Neuronal stem cell (in vitro differentiated cells): ENCODE measurements around the gene SRD5A2.
A peak's percentile ranks its signal among the peaks of the same experiment; 100 is the strongest.

Experiments
- DNase-seq: peaks from one replicate; pipeline ENCODE4 v3.0.0-alpha.2; 2013; ENCODE audit warnings: low spot score
- H2AFZ ChIP-seq: one replicate; pipeline ENCODE4 v1.6.1; 2013; ENCODE audit warnings: mild to moderate bottlenecking, low read length, inconsistent platforms
- H2AK5ac ChIP-seq: 2 replicates; pipeline ENCODE4 v1.6.1; 2013; ENCODE audit warnings: low read depth, mild to moderate bottlenecking, inconsistent platforms, low read length, moderate library complexity, mixed read lengths
- H2BK120ac ChIP-seq: 2 replicates; pipeline ENCODE4 v1.6.1; 2013; ENCODE audit warnings: low read depth, mild to moderate bottlenecking, inconsistent platforms, low read length, moderate library complexity, mixed read lengths
- H2BK12ac ChIP-seq: one replicate; pipeline ENCODE4 v1.6.1; 2013; ENCODE audit warnings: low read length, inconsistent platforms
- H2BK15ac ChIP-seq: 2 replicates; pipeline ENCODE4 v1.6.1; 2013; ENCODE audit warnings: mild to moderate bottlenecking, low read length, inconsistent platforms, mixed read lengths
- H2BK5ac ChIP-seq: one replicate; pipeline ENCODE4 v1.6.1; 2013; ENCODE audit warnings: inconsistent platforms, mild to moderate bottlenecking, low read length, moderate library complexity
- H3K14ac ChIP-seq: one replicate; pipeline ENCODE4 v1.6.1; 2013; ENCODE audit warnings: low read length, inconsistent platforms
- H3K18ac ChIP-seq: 2 replicates; pipeline ENCODE4 v1.6.1; 2013; ENCODE audit warnings: low read length, inconsistent platforms
- H3K23ac ChIP-seq: 2 replicates; pipeline ENCODE4 v1.6.1; 2013; ENCODE audit warnings: low read depth, mild to moderate bottlenecking, mixed read lengths, low read length, inconsistent platforms; ENCODE audit not compliant: poor library complexity
- H3K27ac ChIP-seq: replicated peaks from 3 replicates; pipeline ENCODE4 v1.5.1; 2013; ENCODE audit warnings: low read length, inconsistent platforms
- H3K27me3 ChIP-seq, 3 experiments: 2 replicates each; pipeline ENCODE4 v1.6.1; 2013; ENCODE audit warnings: low read length in 3 of 3, mild to moderate bottlenecking in 2 of 3, inconsistent platforms in 1 of 3, low read depth in 1 of 3, mixed read lengths in 1 of 3, moderate library complexity in 1 of 3; ENCODE audit not compliant: control insufficient read depth in 3 of 3, insufficient read depth in 3 of 3
- H3K36me3 ChIP-seq, 2 donors: replicated peaks in 1 of 2; 2 replicates each; pipeline ENCODE4 v1.6.1; 2013; ENCODE audit warnings: low read length in 2 of 2; ENCODE audit not compliant: control insufficient read depth in 2 of 2, insufficient read depth in 2 of 2
- H3K4ac ChIP-seq: 2 replicates; pipeline ENCODE4 v1.6.1; 2013; ENCODE audit warnings: inconsistent platforms, mild to moderate bottlenecking, low read length, moderate library complexity
- H3K4me1 ChIP-seq, 2 donors: 1 replicate in 1 of 2; 2 replicates in 1 of 2; pipeline ENCODE4 v1.6.1; 2013; ENCODE audit warnings: low read length in 2 of 2, low read depth in 1 of 2; ENCODE audit not compliant: control insufficient read depth in 2 of 2, insufficient read depth in 1 of 2
- H3K4me2 ChIP-seq: one replicate; pipeline ENCODE4 v1.6.1; 2013; ENCODE audit warnings: mild to moderate bottlenecking, low read length, inconsistent platforms; ENCODE audit not compliant: insufficient read depth, poor library complexity, severe bottlenecking
- H3K4me3 ChIP-seq, 2 donors: 2 replicates each; pipeline ENCODE4 v1.5.1; 2013; ENCODE audit warnings: low read length in 2 of 2, mild to moderate bottlenecking in 2 of 2, inconsistent platforms in 1 of 2, moderate library complexity in 1 of 2
- H3K79me1 ChIP-seq: one replicate; pipeline ENCODE4 v1.6.1; 2013; ENCODE audit warnings: low read depth, mild to moderate bottlenecking, inconsistent platforms, low read length, moderate library complexity
- H3K9ac ChIP-seq: one replicate; pipeline ENCODE4 v1.6.1; 2013; ENCODE audit warnings: mild to moderate bottlenecking, low read depth, low read length, inconsistent platforms; ENCODE audit not compliant: poor library complexity
- H3K9me3 ChIP-seq, 2 donors: replicated peaks in 1 of 2; 2 replicates each; pipeline versions ENCODE3 to v1.6.1; 2013; ENCODE audit warnings: low read length in 2 of 2, mild to moderate bottlenecking in 2 of 2, inconsistent platforms in 1 of 2, low read depth in 1 of 2, mixed read lengths in 1 of 2, moderate library complexity in 1 of 2; ENCODE audit not compliant: control insufficient read depth in 2 of 2, insufficient read depth in 1 of 2
- H4K8ac ChIP-seq: one replicate; pipeline ENCODE4 v1.6.1; 2013; ENCODE audit warnings: low read depth, mild to moderate bottlenecking, inconsistent platforms, low read length, moderate library complexity
- H4K91ac ChIP-seq: one replicate; pipeline ENCODE4 v1.6.1; 2013; ENCODE audit warnings: low read length, low read depth, mild to moderate bottlenecking, inconsistent platforms; ENCODE audit not compliant: poor library complexity
- WGBS, 2 donors: extraction: QIAGEN DNeasy Blood & Tissue Kit; methylation state at CpG; one replicate each; pipeline ENCODE4 v1.1.7; 2013; ENCODE audit warnings: missing lambda C conversion rate in 2 of 2, mixed read lengths in 1 of 2; ENCODE audit not compliant: insufficient read length in 2 of 2, insufficient replicate concordance in 1 of 2; ENCODE audit errors: extremely low coverage in 2 of 2; 5-methylcytosine and 5-hydroxymethylcytosine counted together

The SRD5A2 gene

GRCh38 chr2:31581124-31581795, 522 bp upstream of the SRD5A2 start:
- Histone ChIP-seq H2BK15ac (no peak overlapping the region), H3K14ac (no peak overlapping the region), H2BK12ac (no peak overlapping the region), H4K91ac (no peak overlapping the region), H3K4me1 (peaks cover 0 to 4% of the 10 kb centered on the region in 2 donors), H3K4me2 (peak overlapping the region; percentile 89), H3K23ac (peak overlapping the region; percentile 85), H3K27me3 (peaks cover 13 to 49% (median 32%) of the 10 kb centered on the region in 3 experiments), H4K8ac (no peak overlapping the region), H2BK5ac (no peak overlapping the region), H2AFZ (peak overlapping the region; percentile 56), H3K27ac (no peak overlapping the region), H3K4me3 (no peak overlapping the region), H3K36me3 (no peaks in the 10 kb centered on the region), H2BK120ac (no peak overlapping the region), H2AK5ac (no peak overlapping the region), H3K4ac (no peak overlapping the region), H3K9me3 (peaks cover 0 to 8% of the 10 kb centered on the region in 2 donors), H3K9ac (no peak overlapping the region), H3K79me1 (no peaks in the 10 kb centered on the region), H3K18ac (no peak overlapping the region)
- WGBS, 2 donors: no CpG with 5 or more reads among the region's 35 CpGs
- no peak for DNase-seq

- H4K8ac ChIP-seq: no peak overlapping the region
- no peak overlapping the region for H2AFZ ChIP-seq
- no peaks in the 10 kb centered on the region for H3K79me1 ChIP-seq
- peak overlapping the region; percentile 23 for H3K23ac ChIP-seq
- peaks cover 0 to 8% of the 10 kb centered on the region in 2 donors for H3K9me3 ChIP-seq
- H3K27me3 ChIP-seq: peaks cover 13 to 49% (median 32%) of the 10 kb centered on the region in 3 experiments
- H3K27ac ChIP-seq: no peak overlapping the region
- peak overlapping the region; percentile 89 for H3K4me2 ChIP-seq
- H3K36me3 ChIP-seq: no peaks in the 10 kb centered on the region
- no peak overlapping the region for H3K14ac ChIP-seq
- no peak overlapping the region for H3K4ac ChIP-seq
- H2BK15ac ChIP-seq: no peak overlapping the region
- no CpG with 5 or more reads among the region's 13 CpGs for WGBS, 2 donors
- H3K4me1 ChIP-seq: peaks cover 0 to 4% of the 10 kb centered on the region in 2 donors
- H3K4me3 ChIP-seq: peak overlapping the region in 1 of 2 donors; percentile 73
- DNase-seq: no peak
- no peak overlapping the region for H4K91ac ChIP-seq
- H3K9ac ChIP-seq: peak overlapping the region; percentile 73
- no peak overlapping the region for H2BK120ac ChIP-seq
- H3K18ac ChIP-seq: peak overlapping the region; percentile 49
- peak overlapping the region; percentile 76 for H2AK5ac ChIP-seq
- H2BK5ac ChIP-seq: no peak overlapping the region
- H2BK12ac ChIP-seq: no peak overlapping the region
These were observed 780 bp downstream of the SRD5A2 start for GRCh38 chr2:31579996-31580320.

GRCh38 chr2:31578316-31578715, 2.4 kb downstream of the SRD5A2 start:
- H2BK15ac ChIP-seq: no peak overlapping the region
- no peak overlapping the region for H3K4me2 ChIP-seq
- no peak overlapping the region for H3K23ac ChIP-seq
- H3K4ac ChIP-seq: no peak overlapping the region
- H3K9me3 ChIP-seq: peaks cover 0 to 6% of the 10 kb centered on the region in 2 donors
- no peak overlapping the region for H3K18ac ChIP-seq
- no CpG with 5 or more reads among the region's 3 CpGs for WGBS, 2 donors
- no peak for DNase-seq
- no peak overlapping the region for H3K9ac ChIP-seq
- no peak overlapping the region for H4K8ac ChIP-seq
- no peak overlapping the region for H3K27ac ChIP-seq
- no peaks in the 10 kb centered on the region for H3K36me3 ChIP-seq
- no peak overlapping the region for H2BK5ac ChIP-seq
- no peak overlapping the region for H2BK120ac ChIP-seq
- H2BK12ac ChIP-seq: no peak overlapping the region
- H2AFZ ChIP-seq: no peak overlapping the region
- no peak overlapping the region for H4K91ac ChIP-seq
- peaks cover 0 to 4% of the 10 kb centered on the region in 2 donors for H3K4me1 ChIP-seq
- no peak overlapping the region for H2AK5ac ChIP-seq
- no peaks in the 10 kb centered on the region for H3K79me1 ChIP-seq
- peaks cover 13 to 49% (median 32%) of the 10 kb centered on the region in 3 experiments for H3K27me3 ChIP-seq
- H3K14ac ChIP-seq: no peak overlapping the region
- H3K4me3 ChIP-seq: no peak overlapping the region

- Histone ChIP-seq H4K91ac (no peak overlapping the region), H3K79me1 (no peaks in the 10 kb centered on the region), H2BK120ac (no peak overlapping the region), H2AK5ac (no peak overlapping the region), H2BK15ac (no peak overlapping the region), H3K36me3 (no peaks in the 10 kb centered on the region), H3K4me2 (no peak overlapping the region), H3K27me3 (peaks cover 13 to 40% (median 32%) of the 10 kb centered on the region in 3 experiments), H3K4me1 (peaks cover 0 to 4% of the 10 kb centered on the region in 2 donors), H2BK5ac (no peak overlapping the region), H3K27ac (no peak overlapping the region), H4K8ac (no peak overlapping the region), H3K9ac (no peak overlapping the region), H3K18ac (no peak overlapping the region), H2AFZ (no peak overlapping the region), H3K4me3 (no peak overlapping the region), H3K4ac (no peak overlapping the region), H3K23ac (no peak overlapping the region), H3K9me3 (peaks cover 0 to 6% of the 10 kb centered on the region in 2 donors), H2BK12ac (no peak overlapping the region), H3K14ac (no peak overlapping the region)
- DNase-seq: no peak
- WGBS, 2 donors: no CpG with 5 or more reads among the region's 1 CpG
These were observed 3.6 kb downstream of the SRD5A2 start for GRCh38 chr2:31577143-31577542.
